ENCODE results near the gene ZFAND2A. TPM values are rescaled to one million over a fixed set of nuclear protein-coding genes. Genes with fewer than 3 reads are reported as not detected.

The ZFAND2A gene
- total RNA-seq, 2 experiments from 2014 or later, result 24.1 to 27.5 TPM

DNA sequence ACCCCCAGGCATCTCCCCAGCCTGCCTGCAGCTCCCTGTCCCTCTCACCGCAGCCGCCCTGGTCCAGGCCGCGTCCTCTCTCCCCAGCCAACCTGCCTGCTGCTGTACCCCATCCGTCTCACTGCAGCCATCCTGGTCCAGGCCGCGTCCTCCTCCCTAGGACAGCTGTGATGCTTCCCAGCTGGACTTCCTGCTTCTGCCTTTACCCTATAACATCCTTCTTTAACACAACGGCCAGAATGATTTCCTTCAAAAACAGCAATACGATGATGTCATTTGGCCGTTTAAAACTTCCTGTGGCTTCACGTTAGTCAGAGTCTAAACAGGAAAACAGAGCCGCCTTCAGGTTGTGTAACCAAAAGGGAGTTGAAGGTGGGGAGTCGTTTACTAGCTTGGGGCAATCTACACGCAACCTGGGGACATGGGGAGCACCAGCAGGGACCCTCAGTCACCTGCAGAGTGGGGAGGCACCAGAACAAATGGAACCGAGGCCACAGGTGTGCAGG, 32.2 kb upstream of the ZFAND2A start:
- H3K4me3 Mint-ChIP-seq, result peak overlapping the region; percentile 30
- no peak for DNase-seq
- CTCF ChIA-PET, result interaction anchor here (1.2 to 4.5 kb wide), 4 partner anchors 9 to 241 kb away, joined by 5 to 24 read pairs (median 11); no protein-coding TSS in a partner anchor

DNA sequence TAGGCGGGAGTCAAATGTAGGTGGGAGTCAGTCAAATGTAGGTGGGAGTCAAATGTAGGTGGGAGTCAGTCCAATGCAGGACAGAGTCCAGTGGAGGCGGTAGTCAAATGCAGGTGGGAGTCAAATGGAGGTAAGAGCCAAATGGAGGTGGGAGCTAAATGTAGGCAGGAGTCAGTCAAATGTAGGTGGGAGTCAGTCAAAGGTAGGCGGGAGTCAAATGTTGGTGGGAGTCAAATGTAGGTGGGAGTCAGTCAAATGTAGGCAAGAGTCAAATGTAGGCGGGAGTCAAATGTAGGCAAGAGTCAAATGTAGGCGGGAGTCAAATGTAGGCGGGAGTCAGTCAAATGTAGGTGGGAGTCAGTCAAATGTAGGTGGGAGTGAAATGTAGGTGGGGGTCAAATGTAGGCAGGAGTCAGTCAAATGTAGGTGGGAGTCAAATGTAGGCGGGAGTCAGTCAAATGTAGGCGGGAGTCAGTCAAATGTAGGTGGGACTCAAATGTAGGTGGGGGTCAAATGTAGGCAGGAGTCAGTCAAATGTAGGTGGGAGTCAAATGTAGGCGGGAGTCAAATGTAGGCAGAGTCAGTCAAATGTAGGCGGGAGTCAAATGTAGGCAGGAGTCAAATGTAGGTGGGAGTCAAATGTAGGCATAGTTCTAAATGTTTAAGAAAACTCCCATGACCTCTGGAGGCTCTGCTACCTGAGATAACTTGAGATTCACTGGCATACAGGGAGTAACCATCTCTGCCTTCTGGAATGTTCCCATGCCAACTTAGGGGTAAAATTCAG, 30.2 kb upstream of the ZFAND2A start:
- no peaks in the 10 kb centered on the region for H3K9me3 Mint-ChIP-seq
- DNase-seq, result no peak
- peaks cover 7% of the 10 kb centered on the region for H3K4me1 Mint-ChIP-seq (ENCODE audit: low read depth)
- POLR2A ChIA-PET, result no interaction called here
- peaks cover 24% of the 10 kb centered on the region for H3K27me3 Mint-ChIP-seq
- intact Hi-C loops (cut with micrococcal nuclease), result loop anchor here (5.0 kb wide), 1 partner anchor 222 kb away; no protein-coding TSS in a partner anchor
- H3K4me3 Mint-ChIP-seq, result no peak overlapping the region
- CTCF ChIA-PET, result interaction anchor here (0.7 to 1.5 kb wide), 2 partner anchors 13 to 242 kb away, joined by 3 to 4 read pairs; no protein-coding TSS in a partner anchor
- H3K36me3 Mint-ChIP-seq, result no peaks in the 10 kb centered on the region
- H3K27ac Mint-ChIP-seq, result no peak overlapping the region

More for the DNA sequence above, 32.2 kb upstream of the ZFAND2A start:
- peak overlapping the region; percentile 78 for H3K27ac Mint-ChIP-seq
- no peaks in the 10 kb centered on the region for H3K9me3 Mint-ChIP-seq
- H3K36me3 Mint-ChIP-seq, result no peaks in the 10 kb centered on the region
- peaks cover 15% of the 10 kb centered on the region for H3K27me3 Mint-ChIP-seq
- intact Hi-C loops (cut with micrococcal nuclease), result loop anchor here (5.0 kb wide), 1 partner anchor 220 kb away; no protein-coding TSS in a partner anchor
- POLR2A ChIA-PET, result no interaction called here
- H3K4me1 Mint-ChIP-seq (ENCODE audit: low read depth), result peaks cover 7% of the 10 kb centered on the region

DNA sequence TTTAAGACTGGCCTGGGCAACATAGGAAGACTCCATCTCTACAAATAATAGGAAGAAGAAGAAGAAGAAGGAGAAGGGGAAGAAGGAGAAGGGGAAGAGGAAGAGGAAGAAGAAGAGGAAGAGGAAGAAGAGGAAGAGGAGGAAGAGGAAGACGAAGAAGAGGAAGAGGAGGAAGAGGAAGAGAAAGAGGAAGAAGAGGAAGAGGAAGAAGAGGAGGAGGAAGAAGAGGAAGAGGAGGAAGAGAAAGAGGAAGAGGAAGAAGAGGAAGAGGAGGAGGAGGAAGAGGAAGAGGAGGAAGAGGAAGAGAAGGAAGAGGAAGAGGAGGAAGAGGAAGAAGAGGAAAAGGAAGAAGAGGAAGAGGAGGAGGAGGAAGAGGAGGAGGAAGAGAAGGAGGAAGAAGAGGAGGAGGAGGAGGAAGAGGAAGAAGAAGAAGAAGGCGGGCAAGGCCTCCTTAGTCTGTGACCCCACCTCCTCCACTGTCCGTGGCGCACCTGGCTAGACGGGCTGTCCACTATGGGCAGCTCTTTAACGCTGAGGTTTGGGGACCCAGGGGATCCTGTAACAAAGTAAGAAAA, 28.8 kb upstream of the ZFAND2A start:
- POLR2A ChIA-PET, result no interaction called here
- Mint-ChIP-seq H3K4me1 (ENCODE audit: low read depth) (peaks cover 7% of the 10 kb centered on the region), H3K27me3 (peaks cover 19% of the 10 kb centered on the region), H3K36me3 (no peaks in the 10 kb centered on the region), H3K27ac (no peak overlapping the region), H3K9me3 (no peaks in the 10 kb centered on the region), H3K4me3 (no peak overlapping the region)
- intact Hi-C loops (cut with micrococcal nuclease), result no loop called here
- CTCF ChIA-PET, result interaction anchor here (0.6 to 1.5 kb wide), 3 partner anchors 11 to 195 kb away, joined by 3 to 4 read pairs (median 3); no protein-coding TSS in a partner anchor
- DNase-seq, result no peak

DNA sequence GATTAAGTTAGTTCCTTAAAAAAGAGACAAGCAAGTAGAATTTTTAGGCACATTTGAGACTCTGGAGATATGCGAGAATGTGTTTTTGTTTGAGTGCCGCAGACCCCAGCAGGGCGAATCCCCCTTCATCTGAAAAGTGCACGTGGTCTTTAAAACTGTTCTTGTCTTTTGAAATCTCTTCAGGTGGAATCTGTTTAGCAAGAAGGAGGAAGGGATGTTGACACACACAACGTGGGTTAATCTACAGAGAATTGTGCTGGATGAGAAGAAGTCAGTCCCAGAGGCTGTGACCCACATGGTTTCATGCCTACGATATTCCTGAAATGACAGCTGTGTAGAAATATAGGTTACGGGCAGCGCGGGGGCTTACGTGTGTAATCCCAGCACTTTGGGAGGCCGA, 27.1 kb upstream of the ZFAND2A start:
- DNase-seq, result no peak
- Mint-ChIP-seq H3K4me1 (ENCODE audit: low read depth) (peaks cover 4% of the 10 kb centered on the region), H3K27me3 (peaks cover 16% of the 10 kb centered on the region), H3K4me3 (no peak overlapping the region), H3K27ac (no peak overlapping the region), H3K36me3 (no peaks in the 10 kb centered on the region), H3K9me3 (no peaks in the 10 kb centered on the region)
- POLR2A ChIA-PET, result no interaction called here
- CTCF ChIA-PET, result interaction anchor here (0.7 to 3.2 kb wide), 2 partner anchors 11 to 1798 kb away, joined by 5 to 19 read pairs; no protein-coding TSS in a partner anchor
- intact Hi-C loops (cut with micrococcal nuclease), result no loop called here

DNA sequence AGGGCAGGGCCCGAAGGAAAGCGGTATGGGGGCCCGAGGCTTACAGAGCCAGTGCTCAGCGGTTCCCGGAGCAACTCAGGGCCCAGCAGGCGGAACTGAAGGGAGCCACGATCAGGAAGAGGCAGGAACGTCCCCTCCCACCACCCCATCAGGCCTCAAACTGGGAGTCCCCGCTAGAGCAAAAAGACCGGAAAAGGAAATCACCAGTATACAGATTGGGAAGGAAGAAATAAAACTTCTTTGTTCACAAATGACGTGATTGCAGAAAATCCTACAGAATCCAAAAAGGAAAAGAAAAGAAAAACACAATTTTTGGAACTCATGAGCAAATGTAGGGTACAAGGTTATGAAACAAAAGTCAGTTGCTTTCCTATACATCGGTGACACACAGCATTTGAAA, 21.6 kb upstream of the ZFAND2A start:
- H3K27ac Mint-ChIP-seq, result no peak overlapping the region
- no peak for DNase-seq
- H3K36me3 Mint-ChIP-seq, result no peaks in the 10 kb centered on the region
- peaks cover 4% of the 10 kb centered on the region for H3K9me3 Mint-ChIP-seq
- CTCF ChIA-PET, result no interaction called here
- POLR2A ChIA-PET, result no interaction called here
- peaks cover 20% of the 10 kb centered on the region for H3K27me3 Mint-ChIP-seq
- intact Hi-C loops (cut with micrococcal nuclease), result no loop called here
- H3K4me3 Mint-ChIP-seq, result no peak overlapping the region
- H3K4me1 Mint-ChIP-seq (ENCODE audit: low read depth), result peaks cover 4% of the 10 kb centered on the region

DNA sequence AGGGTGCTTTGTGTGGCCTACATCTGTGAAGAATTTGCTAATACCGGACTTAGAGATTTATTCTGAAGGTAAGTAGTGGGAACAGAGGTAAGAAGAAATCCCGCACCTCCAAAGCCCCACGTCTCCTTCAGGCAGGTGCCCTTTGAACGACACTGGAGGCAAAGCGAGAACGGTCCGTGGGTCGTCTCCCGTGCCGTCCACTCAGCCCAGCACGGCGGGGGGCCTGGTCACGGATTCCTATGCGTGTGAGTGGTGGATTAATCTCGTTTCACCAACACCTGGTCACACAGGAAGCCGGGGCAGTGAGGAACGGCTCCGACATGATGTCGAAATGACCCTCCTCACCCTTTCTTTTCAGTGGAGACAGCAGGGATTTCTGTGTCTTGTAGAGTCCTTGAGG, 21.0 kb upstream of the ZFAND2A start:
- intact Hi-C loops (cut with micrococcal nuclease), result no loop called here
- Mint-ChIP-seq H3K27ac (no peak overlapping the region), H3K27me3 (peaks cover 19% of the 10 kb centered on the region), H3K4me1 (ENCODE audit: low read depth) (peaks cover 10% of the 10 kb centered on the region), H3K36me3 (no peaks in the 10 kb centered on the region), H3K9me3 (peaks cover 4% of the 10 kb centered on the region), H3K4me3 (no peak overlapping the region)
- DNase-seq, result no peak
- ChIA-PET CTCF (no interaction called here), POLR2A (no interaction called here)

DNA sequence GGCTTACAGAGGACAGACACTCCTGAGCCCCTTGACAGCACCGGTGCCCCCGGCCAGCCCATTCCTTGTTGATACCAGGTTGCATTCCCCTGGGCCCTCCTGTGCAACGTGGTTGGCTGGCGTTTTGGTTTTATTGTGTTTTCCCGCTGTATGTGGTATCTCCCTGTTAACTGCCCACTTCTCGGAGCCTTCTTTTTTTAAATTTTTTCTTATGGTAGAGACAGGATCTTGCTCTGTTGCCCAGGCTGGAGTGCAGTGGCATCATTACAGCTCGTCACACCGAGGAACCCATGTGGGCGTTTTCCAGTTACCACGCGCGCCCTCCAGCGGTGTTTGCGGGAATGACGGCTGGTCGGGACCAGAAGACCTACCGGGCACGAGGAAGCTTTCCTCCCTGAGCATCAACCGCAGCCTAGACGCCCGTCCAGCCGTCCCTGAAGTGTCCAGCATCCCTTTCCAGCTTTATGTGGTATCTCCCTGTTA, 16.9 kb upstream of the ZFAND2A start:
- Mint-ChIP-seq H3K4me3 (peak overlapping the region; percentile 52), H3K36me3 (no peaks in the 10 kb centered on the region), H3K4me1 (ENCODE audit: low read depth) (peaks cover 11% of the 10 kb centered on the region), H3K9me3 (peaks cover 4% of the 10 kb centered on the region), H3K27me3 (peaks cover 14% of the 10 kb centered on the region), H3K27ac (no peak overlapping the region)
- peak; percentile 92 for DNase-seq
- CTCF ChIA-PET, result interaction anchor here (0.7 to 3.2 kb wide), 26 partner anchors 9 to 855 kb away, joined by 3 to 31 read pairs (median 5); partner anchors contain the start of genes COX19, MICALL2 and ZFAND2A
- POLR2A ChIA-PET, result interaction anchor here (0.5 kb wide), 1 partner anchor 14 kb away, joined by 3 read pairs; no protein-coding TSS in a partner anchor
- intact Hi-C loops (cut with micrococcal nuclease), result loop anchor here (1.0 to 2.0 kb wide), 2 partner anchors 90 to 184 kb away; no protein-coding TSS in a partner anchor

DNA sequence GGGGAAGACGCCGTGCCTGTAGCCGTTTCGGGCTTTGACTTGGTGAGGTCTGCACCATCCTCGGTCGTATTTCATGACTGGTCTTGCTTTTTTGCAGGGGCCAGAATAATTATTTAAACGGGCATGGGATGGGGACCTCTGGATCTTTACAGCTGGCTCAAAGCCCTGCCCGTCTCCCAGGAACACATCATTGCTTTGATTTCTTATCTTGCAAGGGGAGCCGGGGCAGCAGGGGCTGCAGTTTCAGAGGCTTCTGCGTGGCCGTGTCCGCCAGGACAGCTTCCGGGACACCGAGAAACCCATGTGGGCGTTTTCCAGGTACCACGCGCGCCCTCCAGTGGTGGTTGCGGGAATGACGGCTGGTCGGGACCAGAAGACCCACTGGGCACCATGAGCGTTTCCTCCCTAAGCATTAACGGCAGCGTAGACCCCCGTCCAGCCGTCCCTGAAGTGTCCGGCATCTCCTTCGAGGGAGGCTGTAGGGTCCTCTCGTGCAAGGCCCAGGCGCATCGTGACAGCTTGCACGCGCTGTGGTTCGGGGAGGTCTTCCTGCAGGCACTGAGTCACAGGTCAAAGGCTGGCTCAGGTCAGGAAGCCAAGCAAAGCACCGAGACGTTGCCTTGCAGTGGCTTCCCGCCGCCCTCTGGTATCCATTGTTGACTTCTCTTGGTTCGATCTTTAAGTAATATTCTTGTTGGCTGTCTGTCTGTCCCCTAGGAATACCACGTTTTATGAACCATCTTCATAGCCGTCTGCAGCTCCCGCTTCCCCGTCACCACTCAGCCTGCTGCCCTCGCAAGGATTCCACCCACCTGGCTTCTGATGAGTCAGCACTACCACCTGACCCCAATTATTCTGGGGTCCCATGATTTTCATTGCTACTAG, 16.2 kb upstream of the ZFAND2A start:
- ChIA-PET CTCF (interaction anchor here (0.7 to 3.2 kb wide), 34 partner anchors 10 to 298 kb away, joined by 3 to 31 read pairs (median 5); partner anchors contain the start of genes COX19, GPER1, MICALL2 and ZFAND2A), POLR2A (interaction anchor here (0.5 kb wide), 2 partner anchors 15 to 347 kb away, joined by 3 read pairs; no protein-coding TSS in a partner anchor)
- peak; percentile 91 for DNase-seq
- H3K27ac Mint-ChIP-seq, result peak overlapping the region; percentile 42
- intact Hi-C loops (cut with micrococcal nuclease), result loop anchor here (1.0 to 2.0 kb wide), 2 partner anchors 89 to 183 kb away; no protein-coding TSS in a partner anchor
- H3K4me1 Mint-ChIP-seq (ENCODE audit: low read depth), result peaks cover 11% of the 10 kb centered on the region
- peaks cover 4% of the 10 kb centered on the region for H3K9me3 Mint-ChIP-seq
- H3K36me3 Mint-ChIP-seq, result no peaks in the 10 kb centered on the region
- H3K27me3 Mint-ChIP-seq, result peaks cover 14% of the 10 kb centered on the region
- peak overlapping the region; percentile 52 for H3K4me3 Mint-ChIP-seq

DNA sequence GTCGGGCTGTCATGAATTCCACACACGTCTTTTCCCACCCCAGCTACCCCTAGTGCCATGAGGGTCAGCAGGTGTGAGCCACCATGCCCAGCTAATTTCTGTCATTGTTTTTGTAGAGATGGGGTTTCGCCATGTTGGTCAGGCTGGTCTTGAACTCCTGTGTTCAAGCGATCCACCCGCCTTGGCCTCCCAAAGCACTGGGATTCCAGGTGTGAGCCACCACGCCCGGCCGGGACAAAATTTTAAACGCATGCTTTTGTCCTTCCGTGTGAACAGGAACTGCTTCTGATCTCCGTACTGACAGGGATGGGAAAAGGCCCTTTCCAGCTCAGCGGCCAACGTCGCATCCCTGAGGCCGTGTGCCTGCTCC, 15.6 kb upstream of the ZFAND2A start:
- Mint-ChIP-seq H3K4me3 (no peak overlapping the region), H3K4me1 (ENCODE audit: low read depth) (peaks cover 11% of the 10 kb centered on the region), H3K27ac (no peak overlapping the region)

DNA sequence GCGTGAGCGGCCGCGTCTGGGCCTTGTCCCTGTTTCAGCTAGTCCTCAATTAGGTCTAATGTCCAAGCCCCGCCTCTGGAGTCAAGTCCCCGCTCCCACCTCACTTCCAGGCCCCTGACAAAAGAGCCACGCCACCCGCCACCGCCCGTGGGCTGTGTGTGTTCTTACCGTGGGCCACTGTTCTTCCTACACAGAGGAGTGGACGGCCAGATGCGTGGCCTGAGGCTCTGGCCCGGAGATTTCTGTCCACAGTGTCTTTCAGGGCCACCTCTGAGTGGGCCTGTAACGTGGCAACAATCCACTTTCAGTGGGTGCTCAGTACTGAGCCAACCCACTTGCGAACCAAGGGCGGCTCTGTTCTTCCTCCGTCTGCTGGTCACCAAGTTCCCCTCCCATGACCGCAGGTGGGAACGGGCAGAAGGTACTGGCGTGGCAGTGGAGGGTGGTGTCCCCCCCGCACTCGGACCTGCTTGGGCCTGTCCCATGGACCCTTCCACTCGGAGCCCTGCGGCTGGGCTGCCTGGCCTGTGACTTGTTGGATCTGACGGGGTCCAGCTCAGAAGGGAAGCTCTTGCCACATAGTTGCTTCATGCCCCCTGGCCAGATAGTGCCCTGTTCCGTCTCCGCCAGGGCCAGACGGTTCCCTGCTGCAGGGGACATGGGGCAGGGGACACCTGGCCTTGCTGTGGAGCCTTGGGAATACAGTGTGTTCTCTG, 15.0 kb upstream of the ZFAND2A start:
- ChIA-PET CTCF (interaction anchor here (0.8 to 3.2 kb wide), 17 partner anchors 11 to 199 kb away, joined by 3 to 31 read pairs (median 6); partner anchors contain the start of genes COX19 and GPER1), POLR2A (no interaction called here)
- DNase-seq, result no peak
- no peaks in the 10 kb centered on the region for H3K36me3 Mint-ChIP-seq
- H3K4me1 Mint-ChIP-seq (ENCODE audit: low read depth), result peaks cover 13% of the 10 kb centered on the region
- no peak overlapping the region for H3K27ac Mint-ChIP-seq
- intact Hi-C loops (cut with micrococcal nuclease), result no loop called here
- H3K27me3 Mint-ChIP-seq, result peaks cover 9% of the 10 kb centered on the region
- H3K9me3 Mint-ChIP-seq, result peaks cover 4% of the 10 kb centered on the region
- H3K4me3 Mint-ChIP-seq, result no peak overlapping the region

More for the DNA sequence above, 15.6 kb upstream of the ZFAND2A start:
- H3K36me3 Mint-ChIP-seq, result no peaks in the 10 kb centered on the region
- POLR2A ChIA-PET, result interaction anchor here (0.5 kb wide), 1 partner anchor 346 kb away, joined by 3 read pairs; no protein-coding TSS in a partner anchor
- CTCF ChIA-PET, result interaction anchor here (0.7 to 3.2 kb wide), 25 partner anchors 9 to 298 kb away, joined by 3 to 31 read pairs (median 5); partner anchors contain the start of genes COX19, GPER1 and ZFAND2A
- H3K9me3 Mint-ChIP-seq, result peaks cover 4% of the 10 kb centered on the region
- H3K27me3 Mint-ChIP-seq, result peaks cover 12% of the 10 kb centered on the region
- intact Hi-C loops (cut with micrococcal nuclease), result no loop called here
- DNase-seq, result no peak
